Measurements from ENCODE around the gene GPC1.

- TF ChIP-seq CTCF (IDR thresholded peaks at IDR 0.05 in 8 of 11, conservative IDR thresholded peaks at IDR 0.05 in 3 of 11) (no peak), POLR2A (IDR thresholded peaks at IDR 0.05) (no peak), POLR2AphosphoS5 (IDR thresholded peaks at IDR 0.05) (no peak)
Observed at GRCh38 chr2:240517342-240517741, 81.9 kb downstream of the GPC1 start.
